ENCODE results near the gene SLC10A1.

Gene SLC10A1

GRCh38 chr14:69769623-69770022 is 27.4 kb downstream of the SLC10A1 start:
- DNase-seq = no peak
- Histone ChIP-seq H3K4me1 (peaks cover 0 to 66% (median 41%) of the 10 kb centered on the region in 4 donors), H3K27ac (no peak overlapping the region), H3K4me3 (no peak overlapping the region), H3K27me3 (peaks cover 0 to 2% of the 10 kb centered on the region in 2 donors), H3K36me3 (peaks cover 65 to 70% (median 67%) of the 10 kb centered on the region in 3 donors), H3K9me3 (no peaks in the 10 kb centered on the region)
- intact Hi-C loops (cut with DNase I; ENCODE audit: low total_unique reads) = no loop called here
- TF ChIP-seq CTCF (IDR thresholded peaks at IDR 0.05) = no peak

GRCh38 chr14:69768873-69769272 is 28.2 kb downstream of the SLC10A1 start:
- H3K9me3 ChIP-seq = no peaks in the 10 kb centered on the region
- intact Hi-C loops (cut with DNase I; ENCODE audit: low total_unique reads) = no loop called here
- H3K27me3 ChIP-seq = peaks cover 0 to 2% of the 10 kb centered on the region in 2 donors
- no peak for DNase-seq
- peaks cover 0 to 63% (median 41%) of the 10 kb centered on the region in 4 donors for H3K4me1 ChIP-seq
- peak overlapping the region in 1 of 2 donors; percentile 97 for H3K27ac ChIP-seq
- TF ChIP-seq CTCF (IDR thresholded peaks at IDR 0.05) = no peak
- peaks cover 57 to 63% (median 59%) of the 10 kb centered on the region in 3 donors for H3K36me3 ChIP-seq
- H3K4me3 ChIP-seq = peak overlapping the region; percentile 82 to 96

GRCh38 chr14:69767369-69767999 is 29.6 kb downstream of the SLC10A1 start:
- Histone ChIP-seq H3K36me3 (peaks cover 45 to 49% (median 47%) of the 10 kb centered on the region in 3 donors), H3K27me3 (peaks cover 0 to 2% of the 10 kb centered on the region in 2 donors), H3K4me1 (peaks cover 0 to 52% (median 40%) of the 10 kb centered on the region in 4 donors), H3K9me3 (no peaks in the 10 kb centered on the region), H3K27ac (peak overlapping the region; percentile 97 to 100), H3K4me3 (peak overlapping the region; percentile 82 to 96)
- peak in 1 of 2 experiments; percentile 6 for TF ChIP-seq CTCF (IDR thresholded peaks at IDR 0.05)
- peak; percentile 82 to 94 for DNase-seq
- intact Hi-C loops (cut with DNase I; ENCODE audit: low total_unique reads) = no loop called here

- DNase-seq = peak; percentile 95 to 98
- peaks cover 40 to 44% (median 42%) of the 10 kb centered on the region in 3 donors for H3K36me3 ChIP-seq
- no peak for TF ChIP-seq CTCF (IDR thresholded peaks at IDR 0.05)
- H3K27ac ChIP-seq = peak within 1 kb of the TSS; percentile 97 to 100
- H3K9me3 ChIP-seq = no peaks in the 10 kb centered on the region
- H3K4me3 ChIP-seq = peak within 1 kb of the TSS; percentile 82 to 96
- H3K4me1 ChIP-seq = peaks cover 0 to 47% (median 37%) of the 10 kb centered on the region in 4 donors
- H3K27me3 ChIP-seq = peaks cover 0 to 2% of the 10 kb centered on the region in 2 donors
- intact Hi-C loops (cut with DNase I; ENCODE audit: low total_unique reads) = no loop called here
Measured at GRCh38 chr14:69766984-69767368, 30.1 kb downstream of the SLC10A1 start, which contains the start of gene SRSF5. SRSF5 (plus strand) TSS chr14:69767142; CDS start chr14:69768157, 1,015 bp downstream.

GRCh38 chr14:69763761-69764510 is 33.1 kb downstream of the SLC10A1 start:
- H3K27ac ChIP-seq = no peak overlapping the region
- DNase-seq = no peak

More at GRCh38 chr14:69763761-69764510, 33.1 kb downstream of the SLC10A1 start:
- TF ChIP-seq CTCF (IDR thresholded peaks at IDR 0.05) = no peak
- Histone ChIP-seq H3K27me3 (peaks cover 0 to 2% of the 10 kb centered on the region in 2 donors), H3K4me1 (peaks cover 0 to 18% (median 13%) of the 10 kb centered on the region in 4 donors), H3K4me3 (no peak overlapping the region), H3K36me3 (peaks cover 10 to 13% (median 11%) of the 10 kb centered on the region in 3 donors), H3K9me3 (no peaks in the 10 kb centered on the region)
- intact Hi-C loops (cut with DNase I; ENCODE audit: low total_unique reads) = no loop called here
